PFSK-1 (cell line): ENCODE measurements around the gene EAF2.

ENCODE experiments used
- FOXP2 ChIP-seq: optimal IDR thresholded peaks from 2 replicates; pipeline ENCODE3; 2011; ENCODE audit warnings: borderline replicate concordance, control low read depth, inconsistent platforms; ENCODE audit not compliant: insufficient read depth; ENCODE audit errors: extremely low read length, extremely low read depth
- POLR2AphosphoS5 ChIP-seq: IDR thresholded peaks from 2 replicates; pipeline ENCODE4 v1.6.1; 2012; ENCODE audit warnings: low read depth, mild to moderate bottlenecking, control low read depth, low read length, moderate library complexity
- SIN3A ChIP-seq: IDR thresholded peaks from 2 replicates; pipeline ENCODE4 v1.6.1; 2012; ENCODE audit warnings: mild to moderate bottlenecking, low read length, moderate library complexity, borderline replicate concordance; ENCODE audit not compliant: insufficient read depth
- TAF1 ChIP-seq: IDR thresholded peaks from 2 replicates; pipeline ENCODE4 v1.6.1; 2012; ENCODE audit warnings: low read length, control low read depth, borderline replicate concordance; ENCODE audit not compliant: insufficient read depth
- TF ChIP-seq, protein P1 (sequence below), 2 experiments: IDR thresholded peaks; 2 replicates each; pipeline versions ENCODE4 v1.6.1 to v1.8.0; 2011 to 2012; ENCODE audit warnings: low read depth in 2 of 2, low read length in 2 of 2, control low read depth in 1 of 2, inconsistent platforms in 1 of 2, mild to moderate bottlenecking in 1 of 2, moderate library complexity in 1 of 2; ENCODE audit not compliant: insufficient read depth in 1 of 2

The EAF2 gene

DNA sequence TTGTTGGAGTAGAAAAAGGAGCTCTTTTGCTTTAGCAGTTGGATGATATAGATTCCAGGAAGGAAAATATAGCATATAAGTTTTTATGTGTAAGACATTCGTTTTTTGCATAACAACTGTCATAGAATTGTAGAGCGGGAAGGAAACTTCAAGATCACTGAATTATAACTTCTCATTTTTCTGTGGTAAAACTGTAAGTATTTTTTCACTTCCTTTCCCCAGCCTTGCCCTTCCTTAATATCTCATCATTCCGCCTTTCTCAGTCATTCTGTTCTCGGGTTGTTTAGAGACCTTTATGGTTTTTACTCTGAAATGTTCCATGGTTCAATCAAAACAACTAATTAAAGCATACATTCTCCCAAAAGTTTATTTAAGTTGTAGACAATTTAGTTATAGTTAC, 1.1 kb downstream of the EAF2 start:
- no peak for TF ChIP-seq TAF1
- no peak for TF ChIP-seq SIN3A
- no peak for TF ChIP-seq POLR2AphosphoS5
- TF ChIP-seq FOXP2: no peak
- TF ChIP-seq, protein P1, sequence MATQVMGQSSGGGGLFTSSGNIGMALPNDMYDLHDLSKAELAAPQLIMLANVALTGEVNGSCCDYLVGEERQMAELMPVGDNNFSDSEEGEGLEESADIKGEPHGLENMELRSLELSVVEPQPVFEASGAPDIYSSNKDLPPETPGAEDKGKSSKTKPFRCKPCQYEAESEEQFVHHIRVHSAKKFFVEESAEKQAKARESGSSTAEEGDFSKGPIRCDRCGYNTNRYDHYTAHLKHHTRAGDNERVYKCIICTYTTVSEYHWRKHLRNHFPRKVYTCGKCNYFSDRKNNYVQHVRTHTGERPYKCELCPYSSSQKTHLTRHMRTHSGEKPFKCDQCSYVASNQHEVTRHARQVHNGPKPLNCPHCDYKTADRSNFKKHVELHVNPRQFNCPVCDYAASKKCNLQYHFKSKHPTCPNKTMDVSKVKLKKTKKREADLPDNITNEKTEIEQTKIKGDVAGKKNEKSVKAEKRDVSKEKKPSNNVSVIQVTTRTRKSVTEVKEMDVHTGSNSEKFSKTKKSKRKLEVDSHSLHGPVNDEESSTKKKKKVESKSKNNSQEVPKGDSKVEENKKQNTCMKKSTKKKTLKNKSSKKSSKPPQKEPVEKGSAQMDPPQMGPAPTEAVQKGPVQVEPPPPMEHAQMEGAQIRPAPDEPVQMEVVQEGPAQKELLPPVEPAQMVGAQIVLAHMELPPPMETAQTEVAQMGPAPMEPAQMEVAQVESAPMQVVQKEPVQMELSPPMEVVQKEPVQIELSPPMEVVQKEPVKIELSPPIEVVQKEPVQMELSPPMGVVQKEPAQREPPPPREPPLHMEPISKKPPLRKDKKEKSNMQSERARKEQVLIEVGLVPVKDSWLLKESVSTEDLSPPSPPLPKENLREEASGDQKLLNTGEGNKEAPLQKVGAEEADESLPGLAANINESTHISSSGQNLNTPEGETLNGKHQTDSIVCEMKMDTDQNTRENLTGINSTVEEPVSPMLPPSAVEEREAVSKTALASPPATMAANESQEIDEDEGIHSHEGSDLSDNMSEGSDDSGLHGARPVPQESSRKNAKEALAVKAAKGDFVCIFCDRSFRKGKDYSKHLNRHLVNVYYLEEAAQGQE (IDR thresholded peaks at IDR 0.05; ENCODE audit: insufficient read depth in 1 of 2, low read depth in 2 of 2, low read length in 2 of 2): no peak

DNA sequence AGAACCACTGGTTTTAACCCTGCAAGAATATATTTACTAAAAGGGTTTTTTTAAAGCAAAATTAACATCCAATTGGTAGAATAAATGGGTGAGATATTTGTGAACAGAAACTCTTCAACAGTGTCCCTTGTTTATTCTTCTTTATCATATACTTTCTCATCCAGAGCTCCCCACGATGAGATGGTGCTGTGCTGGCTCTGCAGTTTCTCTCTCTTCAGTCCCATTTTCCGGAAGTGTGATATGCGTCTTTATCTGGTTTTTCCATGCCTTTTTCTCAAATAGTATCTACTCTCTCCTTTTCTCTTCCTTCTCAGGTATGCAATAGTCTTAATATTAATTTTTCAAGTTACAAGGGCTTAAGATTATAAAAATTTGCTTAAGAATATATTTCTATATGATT, 1.5 kb downstream of the EAF2 start:
- TF ChIP-seq TAF1: no peak
- TF ChIP-seq FOXP2: no peak
- TF ChIP-seq, protein P1 (IDR thresholded peaks at IDR 0.05; ENCODE audit: insufficient read depth in 1 of 2, low read depth in 2 of 2, low read length in 2 of 2): no peak
- TF ChIP-seq POLR2AphosphoS5: no peak

DNA sequence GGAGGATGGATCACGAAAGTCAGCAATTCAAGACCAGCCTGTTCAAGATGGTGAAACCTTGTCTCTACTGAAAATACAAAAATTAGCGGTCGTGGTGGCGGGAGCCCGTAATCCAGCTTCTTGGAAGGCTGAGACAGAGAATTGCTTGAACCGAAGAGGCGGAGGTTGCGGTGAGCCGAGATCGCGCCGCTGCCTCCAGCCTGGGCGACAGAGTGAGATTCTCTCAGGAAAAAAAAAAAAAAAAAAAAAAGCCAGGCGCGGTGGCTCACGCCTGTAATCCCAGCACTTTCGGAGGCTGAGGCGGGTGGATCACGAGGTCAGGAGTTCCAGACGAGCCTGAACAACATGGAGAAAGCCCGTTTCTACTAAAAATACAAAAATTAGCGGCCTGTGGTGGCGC, 5.0 kb downstream of the EAF2 start:
- no peak for TF ChIP-seq TAF1

- TF ChIP-seq POLR2AphosphoS5 (no peak), TAF1 (no peak), FOXP2 (no peak), SIN3A (no peak)
- TF ChIP-seq, protein P1 (IDR thresholded peaks at IDR 0.05; ENCODE audit: insufficient read depth in 1 of 2, low read depth in 2 of 2, low read length in 2 of 2): no peak
Measured at GRCh38 chr3:121844892-121845291, 9.9 kb downstream of the EAF2 start.

GRCh38 chr3:121852256-121852655, 17.2 kb downstream of the EAF2 start:
- TF ChIP-seq POLR2AphosphoS5: no peak
- TF ChIP-seq FOXP2: no peak
- TF ChIP-seq, protein P1 (IDR thresholded peaks at IDR 0.05; ENCODE audit: insufficient read depth in 1 of 2, low read depth in 2 of 2, low read length in 2 of 2): no peak
- TF ChIP-seq SIN3A: no peak
- TF ChIP-seq TAF1: no peak
